SK-N-MC (cell line): ENCODE measurements around the gene KRTAP10-3.

ENCODE experiments used
- EZH2 ChIP-seq: fragments of 200-600 bp; sonication (generic); IDR thresholded peaks from one replicate; pipeline ENCODE4 v1.6.1; 2017; ENCODE audit warnings: antibody characterized with exemption
- POLR2AphosphoS5 ChIP-seq: IDR thresholded peaks from 2 replicates; pipeline ENCODE4 v1.6.1; 2012; ENCODE audit warnings: mild to moderate bottlenecking, low read depth, low read length, borderline replicate concordance

GRCh38 chr21:44567481-44568171 lies 9.0 kb upstream of the KRTAP10-3 start:
- TF ChIP-seq POLR2AphosphoS5 (no peak), EZH2 (no peak)
